Measurements from ENCODE around the gene RBM26.

- TF ChIP-seq CTCF (conservative IDR thresholded peaks at IDR 0.05 in 1 of 2, IDR thresholded peaks at IDR 0.05 in 1 of 2; ENCODE audit: low read depth in 1 of 2, low read length in 2 of 2) = no peak
- TF ChIP-seq EZH2 (IDR thresholded peaks at IDR 0.05; ENCODE audit: low read length, missing control alignments) = no peak
Measured at GRCh38 chr13:79393564-79394249, 12.3 kb downstream of the RBM26 start.

Data from fibroblast of lung (primary cell).